Neural cell (in vitro differentiated cells): Measurements from ENCODE around the gene FERD3L. TPM values are rescaled to one million over a fixed set of nuclear protein-coding genes. Genes with fewer than 3 reads are reported as not detected.

Source experiments
- H2AFZ ChIP-seq: fragments of 200-600, 300-800 bp; sonication (generic), shearing (Covaris generic); 2 replicates; pipeline ENCODE4 v1.6.0; 2014; ENCODE audit warnings: low read depth, mild to moderate bottlenecking, antibody characterized with exemption, low read length, moderate library complexity
- H3F3A ChIP-seq: fragments of 200-600 bp; shearing (Covaris generic); 2 replicates; pipeline ENCODE4 v1.6.1; 2016; ENCODE audit warnings: mild to moderate bottlenecking, moderate library complexity, mixed read lengths, antibody characterized with exemption, low read length; ENCODE audit not compliant: insufficient read depth, poor library complexity, severe bottlenecking
- H3K27ac ChIP-seq: fragments of 200-600, 300-800 bp; sonication (generic), shearing (Covaris generic); 2 replicates; pipeline ENCODE4 v1.5.1; 2014; ENCODE audit warnings: mild to moderate bottlenecking, low read length, moderate library complexity
- H3K27me3 ChIP-seq: fragments of 300-800, 200-600 bp; sonication (generic), shearing (Covaris generic); 2 replicates; pipeline ENCODE4 v1.6.0; 2014; ENCODE audit warnings: mild to moderate bottlenecking, low read depth, low read length, moderate library complexity; ENCODE audit not compliant: insufficient read depth
- H3K36me3 ChIP-seq: fragments of 300-800, 200-600 bp; sonication (generic), shearing (Covaris generic); 2 replicates; pipeline ENCODE4 v1.5.1; 2014; ENCODE audit warnings: mild to moderate bottlenecking, antibody characterized with exemption, low read length, moderate library complexity; ENCODE audit not compliant: insufficient read depth
- H3K4me2 ChIP-seq: fragments of 300-800, 200-600 bp; sonication (generic), shearing (Covaris generic); 2 replicates; pipeline ENCODE4 v1.6.0; 2014; ENCODE audit warnings: mild to moderate bottlenecking, low read length
- H3K4me3 ChIP-seq: fragments of 300-800, 200-600 bp; sonication (generic), shearing (Covaris generic); 2 replicates; pipeline ENCODE4 v1.5.1; 2014; ENCODE audit warnings: mild to moderate bottlenecking, low read length, moderate library complexity
- H3K79me2 ChIP-seq: fragments of 200-600 bp; shearing (Covaris generic); replicated peaks from 2 replicates; pipeline ENCODE4 v1.6.0; 2014; ENCODE audit warnings: mild to moderate bottlenecking, low read length, moderate library complexity; ENCODE audit not compliant: insufficient read depth
- H3K9ac ChIP-seq: fragments of 300-800, 200-600 bp; sonication (generic), shearing (Covaris generic); 2 replicates; pipeline ENCODE4 v1.6.1; 2016; ENCODE audit warnings: mild to moderate bottlenecking, low read length, mixed read lengths
- H3K9me2 ChIP-seq: fragments of 200-600 bp; shearing (Covaris generic); 2 replicates; pipeline ENCODE4 v1.6.1; 2016; ENCODE audit warnings: mild to moderate bottlenecking, low read length, mixed read lengths; ENCODE audit not compliant: insufficient read depth
- H3K9me3 ChIP-seq: fragments of 200-600, 300-800 bp; sonication (generic), shearing (Covaris generic); 2 replicates; pipeline ENCODE4 v1.6.1; 2016; ENCODE audit warnings: mild to moderate bottlenecking, mixed run types, low read length, moderate library complexity, mixed read lengths
- H4K20me1 ChIP-seq: fragments of 200-600 bp; shearing (Covaris generic); 2 replicates; pipeline ENCODE4 v1.6.1; 2016; ENCODE audit warnings: mild to moderate bottlenecking, mixed run types; ENCODE audit not compliant: insufficient read depth
- EP300 ChIP-seq: fragments of 450-650 bp; conservative IDR thresholded peaks from 2 replicates; pipeline ENCODE4 v1.6.1; 2014; ENCODE audit warnings: antibody characterized with exemption, mild to moderate bottlenecking, moderate library complexity; ENCODE audit not compliant: poor library complexity, severe bottlenecking
- EZH2 ChIP-seq: fragments of 200-600, 300-800 bp; shearing (Covaris generic), sonication (generic); IDR thresholded peaks from 2 replicates; pipeline ENCODE4 v1.6.1; 2014; ENCODE audit warnings: antibody characterized with exemption, low read length, borderline replicate concordance, mild to moderate bottlenecking; ENCODE audit not compliant: insufficient read depth, poor library complexity, severe bottlenecking
- MXI1 ChIP-seq: fragments of 450-650 bp; conservative IDR thresholded peaks from 2 replicates; pipeline ENCODE4 v1.6.1; 2014; ENCODE audit warnings: antibody characterized with exemption, mild to moderate bottlenecking; ENCODE audit not compliant: poor library complexity, severe bottlenecking
- POLR2AphosphoS5 ChIP-seq: IDR thresholded peaks from 2 replicates; pipeline ENCODE4 v1.6.1; 2012
- RAD21 ChIP-seq: fragments of 450-650 bp; conservative IDR thresholded peaks from 2 replicates; pipeline ENCODE4 v1.6.1; 2014; ENCODE audit warnings: antibody characterized with exemption, mild to moderate bottlenecking, moderate library complexity
- REST ChIP-seq: IDR thresholded peaks from 2 replicates; pipeline ENCODE4 v1.6.1; 2012; ENCODE audit warnings: borderline replicate concordance
- SMC3 ChIP-seq: fragments of 450-650 bp; conservative IDR thresholded peaks from 2 replicates; pipeline ENCODE4 v1.6.1; 2014; ENCODE audit warnings: antibody characterized with exemption, mild to moderate bottlenecking, moderate library complexity; ENCODE audit not compliant: poor library complexity
- TAF1 ChIP-seq: IDR thresholded peaks from 2 replicates; pipeline ENCODE4 v1.6.1; 2012; ENCODE audit warnings: low read depth
- polyA plus RNA-seq: library from polyadenylated mRNA; depleted of rRNA; stranded (reverse); fragments of >200 nt; gene quantifications from 2 replicates; pipeline ENCODE4 v1.2.3, GENCODE V29; 2014
- TF ChIP-seq, protein P1 (sequence below): fragments of 450-650 bp; IDR thresholded peaks from 2 replicates; pipeline ENCODE4 v1.5.1; 2014; ENCODE audit warnings: antibody characterized with exemption, mild to moderate bottlenecking, moderate library complexity; ENCODE audit not compliant: poor library complexity, severe bottlenecking

The FERD3L gene
- polyA plus RNA-seq, 1 donor from 2014 or later, result not detected

DNA sequence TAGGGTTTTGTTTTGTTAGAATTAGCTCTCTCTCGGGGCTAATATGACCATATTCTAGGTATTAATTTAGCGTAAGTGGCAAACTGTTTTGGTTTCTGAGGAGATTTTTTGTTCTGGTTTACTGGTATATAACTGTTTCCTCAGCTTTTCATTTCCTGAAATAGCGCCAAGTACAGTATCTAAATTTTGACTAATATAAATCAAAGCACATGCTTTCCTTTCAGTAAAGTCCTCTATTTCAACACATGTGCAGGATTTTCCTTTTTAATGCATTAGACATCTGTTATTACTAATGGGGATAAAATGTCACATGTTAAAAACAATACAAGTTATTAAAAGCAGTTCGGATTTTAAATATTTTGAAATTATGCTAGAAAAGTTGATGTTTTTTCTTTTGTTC lies 11.3 kb downstream of the FERD3L start:
- Histone ChIP-seq H3K9me2 (no peaks in the 10 kb centered on the region), H3K9ac (no peak overlapping the region), H3K79me2 (no peaks in the 10 kb centered on the region), H3K4me3 (no peak overlapping the region), H3K4me2 (no peak overlapping the region), H4K20me1 (no peaks in the 10 kb centered on the region), H3F3A (no peaks in the 10 kb centered on the region), H3K27ac (no peak overlapping the region), H3K9me3 (no peaks in the 10 kb centered on the region), H2AFZ (no peak overlapping the region), H3K27me3 (no peaks in the 10 kb centered on the region), H3K36me3 (no peaks in the 10 kb centered on the region)
- TF ChIP-seq POLR2AphosphoS5 (no peak), RAD21 (no peak), REST (no peak), SMC3 (no peak)

DNA sequence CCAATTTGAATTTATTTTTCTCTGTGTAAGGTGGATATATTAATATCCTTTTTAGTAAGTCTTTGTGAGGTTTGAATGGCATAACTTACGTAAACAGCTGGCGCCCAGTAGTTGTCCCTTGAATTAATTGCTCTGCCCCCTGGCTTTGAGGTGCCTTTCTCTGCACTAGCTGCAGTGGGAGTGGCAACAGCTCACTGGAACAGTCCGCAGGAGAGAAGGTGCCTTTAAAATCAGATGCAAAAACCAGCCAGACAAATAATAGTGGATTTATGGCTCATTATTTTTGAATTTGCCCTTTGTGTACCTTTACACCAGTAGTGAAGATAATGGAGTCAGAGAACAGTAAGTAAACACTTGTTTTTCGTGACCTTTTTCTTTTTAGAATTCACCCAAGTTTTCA lies 11.8 kb downstream of the FERD3L start:
- Histone ChIP-seq H3K9me2 (no peaks in the 10 kb centered on the region), H3K9me3 (no peaks in the 10 kb centered on the region), H3K36me3 (no peaks in the 10 kb centered on the region), H3K4me3 (no peak overlapping the region), H3K27ac (no peak overlapping the region), H3K27me3 (no peaks in the 10 kb centered on the region), H3K9ac (no peak overlapping the region), H2AFZ (no peak overlapping the region), H3K4me2 (no peak overlapping the region), H4K20me1 (no peaks in the 10 kb centered on the region), H3K79me2 (no peaks in the 10 kb centered on the region), H3F3A (no peaks in the 10 kb centered on the region)
- TF ChIP-seq REST, result no peak
- TF ChIP-seq SMC3, result no peak
- no peak for TF ChIP-seq TAF1
- TF ChIP-seq EP300, result no peak
- no peak for TF ChIP-seq RAD21
- TF ChIP-seq, protein P1, sequence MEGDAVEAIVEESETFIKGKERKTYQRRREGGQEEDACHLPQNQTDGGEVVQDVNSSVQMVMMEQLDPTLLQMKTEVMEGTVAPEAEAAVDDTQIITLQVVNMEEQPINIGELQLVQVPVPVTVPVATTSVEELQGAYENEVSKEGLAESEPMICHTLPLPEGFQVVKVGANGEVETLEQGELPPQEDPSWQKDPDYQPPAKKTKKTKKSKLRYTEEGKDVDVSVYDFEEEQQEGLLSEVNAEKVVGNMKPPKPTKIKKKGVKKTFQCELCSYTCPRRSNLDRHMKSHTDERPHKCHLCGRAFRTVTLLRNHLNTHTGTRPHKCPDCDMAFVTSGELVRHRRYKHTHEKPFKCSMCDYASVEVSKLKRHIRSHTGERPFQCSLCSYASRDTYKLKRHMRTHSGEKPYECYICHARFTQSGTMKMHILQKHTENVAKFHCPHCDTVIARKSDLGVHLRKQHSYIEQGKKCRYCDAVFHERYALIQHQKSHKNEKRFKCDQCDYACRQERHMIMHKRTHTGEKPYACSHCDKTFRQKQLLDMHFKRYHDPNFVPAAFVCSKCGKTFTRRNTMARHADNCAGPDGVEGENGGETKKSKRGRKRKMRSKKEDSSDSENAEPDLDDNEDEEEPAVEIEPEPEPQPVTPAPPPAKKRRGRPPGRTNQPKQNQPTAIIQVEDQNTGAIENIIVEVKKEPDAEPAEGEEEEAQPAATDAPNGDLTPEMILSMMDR, result no peak
- no peak for TF ChIP-seq MXI1
- TF ChIP-seq EZH2, result no peak
- TF ChIP-seq POLR2AphosphoS5, result no peak
